Spinal cord (tissue), 10 donors: ENCODE measurements around the gene CLOCK. TPM values are rescaled to one million over a fixed set of nuclear protein-coding genes. Genes with fewer than 3 reads are reported as not detected.

Experiments
- DNase-seq, 6 donors: peaks; one replicate each; pipeline versions ENCODE4 v3.0.0 to v3.0.0-alpha.2; 2013 to 2015; ENCODE audit warnings: low spot score in 6 of 6, low read depth in 4 of 6
- H3K27ac ChIP-seq: one replicate; pipeline ENCODE4 v1.5.1; 2013; ENCODE audit warnings: low read depth, low read length, control low read depth
- H3K27me3 ChIP-seq: one replicate; pipeline ENCODE4 v1.6.1; 2013; ENCODE audit warnings: low read length; ENCODE audit not compliant: control insufficient read depth, insufficient read depth
- H3K36me3 ChIP-seq: one replicate; pipeline ENCODE4 v1.6.1; 2013; ENCODE audit warnings: low read length; ENCODE audit not compliant: control insufficient read depth, insufficient read depth
- H3K4me1 ChIP-seq: one replicate; pipeline ENCODE4 v1.6.1; 2013; ENCODE audit warnings: low read length; ENCODE audit not compliant: control insufficient read depth, insufficient read depth
- H3K4me3 ChIP-seq: one replicate; pipeline ENCODE4 v1.5.1; 2013; ENCODE audit warnings: low read depth, low read length, control low read depth
- H3K9me3 ChIP-seq: one replicate; pipeline ENCODE4 v1.6.1; 2013; ENCODE audit warnings: low read length; ENCODE audit not compliant: control insufficient read depth, insufficient read depth
- WGBS: methylation state at CpG from one replicate; pipeline ENCODE4 v1.1.5; 2013; ENCODE audit warnings: missing lambda C conversion rate; ENCODE audit not compliant: insufficient coverage; 5-methylcytosine and 5-hydroxymethylcytosine counted together
- polyA plus RNA-seq, 2 donors: library from polyadenylated mRNA; unstranded; fragments of 120-200 nt; gene quantifications; one replicate each; pipeline ENCODE4 v1.2.1, GENCODE V29; 2013; ENCODE audit not compliant: insufficient read length in 2 of 2
- total RNA-seq, 2 donors: library from RNA; depleted of rRNA in 1 of 2; stranded (reverse); fragments of 120-200 nt in 1 of 2; fragments of >200 nt in 1 of 2; gene quantifications; one replicate each; pipeline versions ENCODE4 v1.2.3 to v1.2.4, GENCODE V29; 2013 to 2014
- donor health status: healthy.

Gene CLOCK
- total and polyA plus RNA-seq, 4 donors, result 12.5 to 37.8 (median 22.2) TPM

- Histone ChIP-seq H3K4me1 (no peaks in the 10 kb centered on the region), H3K27ac (no peak overlapping the region), H3K9me3 (no peaks in the 10 kb centered on the region), H3K36me3 (peaks cover 7% of the 10 kb centered on the region), H3K4me3 (no peak overlapping the region), H3K27me3 (no peaks in the 10 kb centered on the region)
- DNase-seq, result no peak
- WGBS, result no CpG with 5 or more reads among the region's 2 CpGs
Observed at GRCh38 chr4:55458611-55459010, 88.1 kb downstream of the CLOCK start.

DNA sequence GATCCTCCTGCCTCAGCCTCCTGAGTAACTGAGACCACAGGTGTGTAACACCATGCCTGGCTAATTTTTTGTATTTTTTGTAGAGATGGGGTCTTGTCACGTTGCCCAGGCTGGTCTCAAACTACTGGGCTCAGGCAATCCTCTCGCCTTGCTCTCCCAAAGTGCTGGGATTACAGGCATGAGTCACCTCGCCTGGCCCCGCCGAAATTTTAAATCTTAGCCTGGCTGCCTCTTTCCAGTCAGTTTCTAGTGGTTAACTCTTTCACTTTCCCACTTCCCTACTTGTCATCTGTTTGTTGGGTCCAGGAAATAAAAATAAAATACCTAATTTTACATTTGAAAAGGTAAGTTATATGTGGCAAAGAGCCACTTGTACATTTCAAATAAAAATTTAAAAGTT lies 88.5 kb downstream of the CLOCK start:
- Histone ChIP-seq H3K27ac (no peak overlapping the region), H3K36me3 (peaks cover 7% of the 10 kb centered on the region), H3K27me3 (no peaks in the 10 kb centered on the region), H3K4me1 (no peaks in the 10 kb centered on the region), H3K9me3 (no peaks in the 10 kb centered on the region), H3K4me3 (no peak overlapping the region)
- DNase-seq, result no peak
- WGBS, result 100% methylated on average over 2 of the region's 5 CpGs

DNA sequence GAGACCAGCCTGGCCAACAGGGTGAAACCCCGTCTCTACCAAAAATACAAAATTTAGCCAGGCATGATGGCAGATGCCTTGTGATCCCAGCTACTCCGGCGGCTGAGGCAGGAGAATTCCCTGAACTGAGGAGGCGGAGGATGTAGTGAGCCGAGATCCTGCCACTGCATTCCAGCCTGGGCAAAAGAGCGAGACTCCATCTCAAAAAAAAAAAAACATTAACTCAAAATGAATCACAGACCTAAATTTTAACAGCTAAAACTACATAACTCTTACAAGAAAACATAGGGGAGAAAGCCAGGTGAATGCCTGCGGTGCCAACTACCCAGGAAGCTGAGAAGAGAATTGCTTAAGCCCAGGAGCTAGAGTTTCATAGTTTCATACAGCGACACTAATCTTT lies 96.1 kb downstream of the CLOCK start:
- WGBS, result 91% methylated on average over 3 of the region's 8 CpGs
- no peak for DNase-seq
- H3K27ac ChIP-seq, result no peak overlapping the region
- no peaks in the 10 kb centered on the region for H3K4me1 ChIP-seq
- peaks cover 12% of the 10 kb centered on the region for H3K36me3 ChIP-seq
- no peaks in the 10 kb centered on the region for H3K27me3 ChIP-seq
- H3K9me3 ChIP-seq, result no peaks in the 10 kb centered on the region
- no peak overlapping the region for H3K4me3 ChIP-seq

GRCh38 chr4:55447831-55448230 lies 98.9 kb downstream of the CLOCK start:
- WGBS, result no CpG with 5 or more reads among the region's 1 CpG
- H3K36me3 ChIP-seq, result peaks cover 12% of the 10 kb centered on the region
- peak in 4 of 6 donors; percentile 18 to 46 (median 32) for DNase-seq

GRCh38 chr4:55447108-55447708 lies 99.5 kb downstream of the CLOCK start:
- WGBS, result no CpG with 5 or more reads among the region's 9 CpGs
- no peaks in the 10 kb centered on the region for H3K9me3 ChIP-seq
- no peak overlapping the region for H3K4me3 ChIP-seq
- DNase-seq, result no peak
- H3K27me3 ChIP-seq, result no peaks in the 10 kb centered on the region
- H3K36me3 ChIP-seq, result peaks cover 12% of the 10 kb centered on the region
- no peak overlapping the region for H3K27ac ChIP-seq
- no peaks in the 10 kb centered on the region for H3K4me1 ChIP-seq

More at GRCh38 chr4:55447831-55448230, 98.9 kb downstream of the CLOCK start:
- H3K27me3 ChIP-seq, result no peaks in the 10 kb centered on the region
- no peaks in the 10 kb centered on the region for H3K9me3 ChIP-seq
- no peak overlapping the region for H3K27ac ChIP-seq
- no peak overlapping the region for H3K4me3 ChIP-seq
- no peaks in the 10 kb centered on the region for H3K4me1 ChIP-seq

DNA sequence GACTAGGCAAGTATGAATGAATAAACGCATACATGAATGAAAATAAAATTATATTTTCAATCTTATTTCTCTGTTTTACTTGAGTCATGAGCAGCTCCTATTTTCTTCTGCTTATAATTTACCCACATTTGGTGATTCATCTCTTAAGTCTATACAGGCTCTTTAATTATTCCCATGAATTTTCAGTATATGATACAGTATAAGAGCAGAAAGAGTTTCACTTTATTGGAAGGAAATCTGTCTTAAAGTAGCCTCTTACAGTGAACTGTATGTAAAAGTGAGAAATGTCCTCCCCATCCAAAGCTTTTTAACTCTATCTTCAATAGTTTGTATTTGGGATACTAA lies 100.2 kb downstream of the CLOCK start:
- H3K36me3 ChIP-seq, result peaks cover 12% of the 10 kb centered on the region
- H3K27ac ChIP-seq, result no peak overlapping the region
- WGBS, result no CpG with 5 or more reads among the region's 1 CpG
- no peak for DNase-seq
- no peaks in the 10 kb centered on the region for H3K4me1 ChIP-seq
- no peaks in the 10 kb centered on the region for H3K9me3 ChIP-seq
- H3K4me3 ChIP-seq, result no peak overlapping the region
- no peaks in the 10 kb centered on the region for H3K27me3 ChIP-seq

GRCh38 chr4:55445921-55446577 lies 100.7 kb downstream of the CLOCK start:
- no peaks in the 10 kb centered on the region for H3K27me3 ChIP-seq
- no peaks in the 10 kb centered on the region for H3K9me3 ChIP-seq
- H3K4me3 ChIP-seq, result no peak overlapping the region
- no peak for DNase-seq
- no peak overlapping the region for H3K27ac ChIP-seq
- no peaks in the 10 kb centered on the region for H3K4me1 ChIP-seq
- no CpG with 5 or more reads among the region's 2 CpGs for WGBS
- peaks cover 12% of the 10 kb centered on the region for H3K36me3 ChIP-seq

DNA sequence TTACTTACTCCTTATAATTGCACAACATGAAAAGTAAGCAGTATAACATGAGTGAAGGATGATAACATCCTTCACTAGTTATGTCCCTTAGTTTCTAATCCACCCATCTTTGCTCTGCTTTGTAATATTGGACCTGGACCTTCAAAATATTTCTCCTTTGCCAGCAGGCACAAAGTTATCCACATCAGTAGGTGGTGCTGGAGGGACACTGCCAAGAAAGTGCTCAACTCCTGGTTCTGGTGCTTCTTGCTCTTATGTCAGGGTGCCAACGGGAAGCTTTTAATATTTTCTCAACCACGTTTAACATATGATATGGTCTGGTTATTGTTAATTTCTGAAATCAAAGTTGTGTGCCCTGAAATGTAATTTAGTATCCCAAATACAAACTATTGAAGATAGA lies 101.9 kb downstream of the CLOCK start:
- DNase-seq, result peak in 3 of 6 donors; percentile 2 to 38 (median 36)
- H3K4me1 ChIP-seq, result no peaks in the 10 kb centered on the region
- no peaks in the 10 kb centered on the region for H3K9me3 ChIP-seq
- H3K36me3 ChIP-seq, result peaks cover 12% of the 10 kb centered on the region
- no peak overlapping the region for H3K27ac ChIP-seq
- no peak overlapping the region for H3K4me3 ChIP-seq
- no peaks in the 10 kb centered on the region for H3K27me3 ChIP-seq
- 43% methylated on average over 1 of the region's 2 CpGs for WGBS

- Histone ChIP-seq H3K4me1 (no peaks in the 10 kb centered on the region), H3K4me3 (no peak overlapping the region), H3K9me3 (no peaks in the 10 kb centered on the region), H3K27ac (no peak overlapping the region), H3K36me3 (peaks cover 6% of the 10 kb centered on the region), H3K27me3 (no peaks in the 10 kb centered on the region)
- DNase-seq, result no peak
- WGBS, result no CpG with 5 or more reads among the region's 1 CpG
Observed at GRCh38 chr4:55442541-55442940, 104.2 kb downstream of the CLOCK start.

DNA sequence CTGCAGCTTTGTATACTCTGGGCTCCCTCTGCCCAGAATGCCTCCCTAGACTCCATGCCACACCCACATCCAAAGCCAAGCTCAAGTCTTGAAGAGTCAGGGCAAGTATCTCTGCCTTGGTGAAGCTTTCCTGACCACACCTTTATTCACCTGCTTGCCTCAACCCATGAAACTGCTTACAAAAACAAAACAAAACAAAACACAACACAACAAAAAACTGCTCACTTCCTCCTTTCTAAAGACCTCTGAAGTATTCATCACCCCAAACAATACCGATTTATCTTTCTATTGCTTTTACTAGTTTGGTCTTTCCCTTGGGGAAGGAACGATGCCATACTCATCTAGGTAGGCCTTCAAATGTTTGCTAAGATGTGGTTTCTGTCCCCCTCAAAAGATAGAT lies 105.9 kb downstream of the CLOCK start:
- Histone ChIP-seq H3K4me3 (no peak overlapping the region), H3K36me3 (peaks cover 3% of the 10 kb centered on the region), H3K27me3 (no peaks in the 10 kb centered on the region), H3K27ac (no peak overlapping the region), H3K4me1 (no peaks in the 10 kb centered on the region), H3K9me3 (no peaks in the 10 kb centered on the region)
- no CpG with 5 or more reads among the region's 2 CpGs for WGBS
- no peak for DNase-seq
